Forelimb muscle (tissue), 1 donor: ENCODE results near the gene SRP68. TPM values are rescaled to one million over a fixed set of nuclear protein-coding genes. Genes with fewer than 3 reads are reported as not detected.
"Not testable (repeated sequence)": the region's sequence is repeated elsewhere in the genome, so short reads cannot be mapped to it uniquely, and the experiment has no call there.

Experiments
- DNase-seq: peaks from one replicate; pipeline ENCODE4 v3.0.0-alpha.2; 2013; ENCODE audit warnings: low read depth
- polyA plus RNA-seq: library from polyadenylated mRNA; unstranded; fragments of 120-200 nt; gene quantifications from one replicate; pipeline ENCODE4 v1.2.1, GENCODE V29; 2013; ENCODE audit not compliant: insufficient read length

SRP68 gene
- polyA plus RNA-seq, 1 donor: 82.4 TPM

GRCh38 chr17:76076765-76077583, 4.7 kb upstream of the SRP68 start:
- DNase-seq: no peak

DNA sequence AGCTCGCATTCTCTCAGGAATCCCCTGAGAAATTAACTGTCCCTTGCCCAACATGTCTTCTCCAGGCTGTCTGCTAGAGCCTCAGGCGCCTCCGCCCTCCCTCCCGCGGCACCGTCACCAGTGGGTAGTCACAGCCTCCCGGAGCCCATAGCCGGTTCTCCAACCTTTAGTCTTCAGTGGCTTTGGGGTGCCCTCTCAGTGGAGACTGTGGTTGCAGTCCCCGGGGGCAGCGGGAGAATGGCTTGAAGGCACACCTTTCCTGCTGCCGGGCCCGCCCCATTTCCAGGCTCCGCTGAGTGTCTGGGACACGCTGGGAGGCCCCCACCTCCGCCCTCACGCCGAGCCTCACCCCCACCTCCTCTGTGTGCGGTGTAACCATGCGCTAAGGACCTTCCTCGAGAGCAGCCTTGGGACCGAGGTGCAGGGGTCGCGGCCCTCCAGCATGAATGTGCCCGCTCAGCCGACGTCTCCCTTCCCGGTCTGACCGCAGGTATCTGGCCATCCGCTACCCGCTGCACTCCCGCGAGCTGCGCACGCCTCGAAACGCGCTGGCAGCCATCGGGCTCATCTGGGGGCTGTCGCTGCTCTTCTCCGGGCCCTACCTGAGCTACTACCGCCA, 3.9 kb upstream of the SRP68 start:
- no peak for DNase-seq

DNA sequence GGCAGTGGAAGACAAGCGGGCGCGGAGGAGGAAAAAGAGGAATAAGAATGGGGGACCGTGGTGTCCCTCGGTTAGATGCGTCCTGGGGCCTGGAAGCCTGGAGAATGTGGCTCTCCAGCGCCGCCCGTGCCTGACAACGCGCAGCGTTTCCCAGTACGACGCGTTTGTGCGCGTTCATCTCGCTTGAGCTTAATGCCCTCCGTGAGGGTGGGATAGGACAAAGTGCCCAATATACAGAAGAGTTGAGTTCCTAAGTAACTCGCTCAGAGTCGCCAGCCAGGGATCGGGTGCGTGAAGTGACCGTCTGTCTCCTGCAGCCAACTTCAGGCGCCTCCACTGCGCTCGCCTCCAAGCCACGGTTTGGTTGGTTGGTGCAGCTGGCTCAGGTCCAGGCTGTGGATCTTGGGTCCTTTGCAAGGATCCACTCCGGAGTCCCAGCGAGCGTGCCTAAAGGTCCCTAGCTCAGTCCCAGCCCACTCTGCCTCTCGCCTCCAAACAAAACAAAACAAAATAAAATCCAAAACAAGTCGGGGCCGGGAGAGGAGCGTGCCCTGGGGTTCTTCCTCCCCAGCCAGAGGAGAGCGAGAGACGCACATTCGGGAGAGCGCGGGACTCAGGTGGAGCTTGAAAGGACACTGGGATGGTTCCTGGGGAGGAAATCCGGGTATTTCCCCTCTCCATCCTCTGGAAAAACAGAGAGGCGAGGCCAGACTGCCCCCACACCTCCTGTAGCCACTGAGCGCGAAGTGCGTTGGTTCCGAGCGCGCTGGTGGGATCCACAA, 3.2 kb upstream of the SRP68 start:
- no peak for DNase-seq

DNA sequence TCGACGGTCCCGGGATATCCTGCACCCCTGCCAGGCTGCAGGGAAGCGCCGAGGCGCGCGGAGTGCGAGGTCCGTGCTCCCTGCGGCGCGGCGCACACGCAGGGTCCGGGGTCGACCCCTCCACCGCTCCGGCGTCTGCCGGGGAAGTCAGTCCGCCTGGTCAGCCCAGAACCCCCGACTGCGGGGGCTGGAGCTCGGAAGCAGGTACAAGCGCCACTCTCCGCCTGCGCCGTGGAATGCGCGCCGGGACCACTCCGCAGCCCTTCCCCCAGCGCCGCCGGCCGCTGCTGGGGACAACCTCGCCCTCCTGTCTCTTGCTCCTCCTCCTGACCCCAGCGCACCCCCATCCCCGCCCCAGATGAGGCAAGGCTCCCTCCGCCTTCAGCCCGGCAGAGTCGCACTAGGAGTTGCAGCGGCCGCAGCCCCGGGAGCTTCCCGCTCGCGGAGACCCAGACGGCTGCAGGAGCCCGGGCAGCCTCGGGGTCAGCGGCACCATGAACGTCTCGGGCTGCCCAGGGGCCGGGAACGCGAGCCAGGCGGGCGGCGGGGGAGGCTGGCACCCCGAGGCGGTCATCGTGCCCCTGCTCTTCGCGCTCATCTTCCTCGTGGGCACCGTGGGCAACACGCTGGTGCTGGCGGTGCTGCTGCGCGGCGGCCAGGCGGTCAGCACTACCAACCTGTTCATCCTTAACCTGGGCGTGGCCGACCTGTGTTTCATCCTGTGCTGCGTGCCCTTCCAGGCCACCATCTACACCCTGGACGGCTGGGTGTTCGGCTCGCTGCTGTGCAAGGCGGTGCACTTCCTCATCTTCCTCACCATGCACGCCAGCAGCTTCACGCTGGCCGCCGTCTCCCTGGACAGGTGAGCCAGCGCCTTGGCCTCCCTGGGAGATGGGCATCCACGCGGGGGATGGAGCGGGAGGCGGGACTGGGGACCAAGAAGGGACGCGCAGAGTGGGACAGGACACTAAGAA, 2.4 kb upstream of the SRP68 start, which contains the start of gene GALR2:
GALR2 (plus strand) TSS at position 392 of the 974 bp plus-strand sequence; CDS start at position 495, 103 bp downstream.
- DNase-seq: no peak

GRCh38 chr17:76071531-76072147, 678 bp downstream of the SRP68 start:
- no peak for DNase-seq

DNA sequence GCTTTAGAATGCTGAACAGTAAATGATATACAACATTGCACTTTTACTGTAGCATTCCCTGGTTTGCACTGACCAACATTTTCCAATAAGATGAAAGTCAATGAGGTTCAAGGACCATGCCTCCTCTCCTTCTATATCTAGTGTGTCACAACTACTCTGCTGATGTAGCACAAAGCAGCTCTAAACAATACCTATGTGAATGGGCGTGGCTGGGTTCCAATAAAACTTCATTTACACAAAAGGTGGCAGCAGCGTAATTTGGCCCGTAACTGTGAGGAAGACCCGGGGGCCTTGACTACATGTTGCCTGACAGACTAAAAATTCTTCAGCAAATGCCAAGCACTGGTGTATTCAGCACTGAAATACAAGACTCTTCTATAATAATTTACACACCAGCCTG, 6.5 kb downstream of the SRP68 start:
- no peak for DNase-seq

GRCh38 chr17:76063875-76064546, 8.3 kb downstream of the SRP68 start:
- DNase-seq: no peak

GRCh38 chr17:76058264-76058663, 14.1 kb downstream of the SRP68 start:
- DNase-seq: not testable (repeated sequence)

DNA sequence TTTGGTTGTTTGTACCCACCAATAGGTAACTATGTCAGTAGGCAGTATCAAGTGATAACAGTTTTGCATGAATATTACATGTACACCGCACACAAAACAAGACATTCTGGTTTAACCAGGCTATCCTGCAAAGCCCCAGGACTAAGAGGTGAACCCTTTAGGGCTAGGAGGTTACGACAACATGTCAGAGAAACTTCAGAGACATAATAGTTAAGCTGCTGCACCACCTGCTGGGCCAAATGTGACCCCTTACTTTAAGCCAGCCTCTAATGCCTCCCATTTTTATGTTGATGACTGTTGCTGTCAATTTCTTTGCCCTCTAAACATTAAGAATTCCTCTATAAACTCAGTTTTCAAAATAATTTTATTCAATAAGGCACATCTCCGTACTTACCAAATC, 15.4 kb downstream of the SRP68 start:
- DNase-seq: no peak

- DNase-seq: no peak
Observed at GRCh38 chr17:76054112-76054476, 18.2 kb downstream of the SRP68 start.

GRCh38 chr17:76053246-76054111, 18.8 kb downstream of the SRP68 start:
- DNase-seq: no peak

DNA sequence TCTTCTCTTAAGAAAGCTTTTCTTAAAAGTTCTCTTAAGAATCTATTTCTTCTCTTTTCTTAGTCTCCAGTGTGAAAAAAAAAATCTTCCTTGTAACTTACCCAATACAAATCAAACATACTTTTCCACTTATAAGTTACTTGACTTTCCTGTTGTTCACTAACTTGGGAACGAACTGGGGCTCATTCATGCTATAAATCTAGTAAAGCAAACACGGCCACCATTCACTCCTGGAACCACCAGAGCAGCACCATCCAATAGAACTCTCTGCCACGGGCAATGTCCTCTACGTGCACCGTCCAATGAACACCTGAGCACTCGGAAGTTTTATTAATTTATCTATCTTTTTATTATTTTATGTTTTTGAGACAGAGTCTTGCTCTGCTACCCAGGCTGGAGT, 20.8 kb downstream of the SRP68 start:
- no peak for DNase-seq

DNA sequence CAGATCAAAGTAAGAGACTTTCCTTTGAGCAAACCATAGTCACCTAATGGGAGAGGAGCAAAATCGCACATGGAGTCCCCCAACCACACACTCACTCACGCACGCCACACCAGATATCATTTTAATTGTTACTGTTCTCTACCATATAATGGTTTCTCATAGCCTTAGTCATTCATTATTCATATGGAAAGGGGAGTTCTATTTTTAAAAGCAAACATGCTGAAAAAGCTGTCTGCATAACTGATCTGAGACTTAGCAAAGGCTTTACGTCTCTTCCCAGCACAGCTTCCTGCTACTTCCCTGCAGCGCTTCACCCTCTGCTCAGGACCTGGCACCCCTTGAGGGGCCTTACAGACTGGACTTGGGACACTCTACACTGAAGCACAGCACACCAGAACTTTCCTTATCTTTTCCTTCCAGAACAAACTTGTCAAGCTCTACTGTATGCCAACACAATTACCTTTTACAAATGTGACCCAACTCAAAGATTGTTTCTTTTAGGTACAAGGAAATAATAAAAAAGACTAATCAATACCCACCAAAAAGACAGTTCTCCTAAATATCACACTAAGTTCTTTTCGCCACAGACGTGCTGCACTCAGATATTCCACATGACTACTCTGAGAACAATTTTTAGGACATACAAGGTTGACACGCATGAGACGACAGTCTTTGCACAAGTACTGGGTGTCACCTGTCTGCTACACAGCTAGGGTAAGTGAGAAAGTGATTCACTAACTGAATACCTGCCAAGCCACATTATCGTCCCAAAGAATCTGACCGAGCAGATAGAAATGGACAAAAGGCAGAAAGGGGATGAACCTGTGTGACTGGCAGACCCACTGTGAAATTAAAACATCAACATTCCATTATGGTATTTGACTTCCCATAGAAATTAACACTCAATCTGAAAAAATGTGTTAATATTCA, 21.5 kb downstream of the SRP68 start:
- DNase-seq: no peak

DNA sequence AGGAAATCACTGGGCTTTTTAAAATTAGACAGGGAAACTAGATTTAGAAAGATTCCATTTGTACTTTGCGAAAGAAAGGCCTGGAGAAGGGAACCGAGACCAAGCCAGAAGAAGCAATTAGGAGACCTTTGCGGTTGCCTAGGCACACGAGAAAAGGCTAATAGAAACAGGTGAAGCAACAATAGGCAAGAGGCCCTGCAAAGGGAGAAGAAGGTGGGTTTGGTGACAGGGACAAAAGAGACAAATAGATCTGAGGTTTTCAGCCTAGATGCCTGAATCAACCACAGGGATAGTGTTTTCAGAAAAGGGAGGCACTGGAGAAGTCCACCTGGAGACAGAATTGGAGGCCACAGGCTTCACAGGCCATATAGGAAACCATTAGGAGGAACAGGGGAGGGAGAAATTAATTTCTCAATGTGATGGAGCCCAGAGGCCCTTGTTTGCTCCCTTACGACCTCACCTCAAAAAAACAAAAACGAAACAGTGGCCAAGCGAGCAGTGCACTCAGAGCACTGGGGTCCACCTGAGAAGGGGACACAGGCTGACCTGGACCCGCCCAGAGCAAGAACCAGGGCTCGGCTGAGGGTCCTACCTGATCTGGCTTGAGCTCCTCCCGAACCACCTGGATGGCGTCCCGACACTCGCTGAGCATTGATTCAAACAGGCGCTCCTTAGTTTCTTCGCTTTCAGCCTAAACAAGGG, 22.3 kb downstream of the SRP68 start:
- no peak for DNase-seq

DNA sequence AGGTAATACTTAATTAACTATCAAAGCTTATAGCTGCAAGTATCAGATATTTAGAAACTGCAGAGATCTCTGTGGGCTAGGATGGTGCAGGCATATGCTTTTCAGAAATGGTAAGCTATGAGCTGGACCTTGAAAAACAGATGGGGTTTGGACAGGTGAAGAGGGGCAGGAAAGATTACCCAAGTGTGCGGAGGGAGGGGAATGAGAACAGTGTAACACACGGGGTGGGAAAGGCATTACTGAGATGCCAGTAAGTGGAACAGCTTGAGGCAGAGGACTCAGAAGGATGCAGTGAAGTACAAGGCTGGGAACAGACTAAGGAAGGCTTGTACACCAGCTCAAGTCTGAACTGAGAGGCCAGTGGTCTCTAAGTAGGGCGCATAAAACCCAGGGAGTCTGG, 23.1 kb downstream of the SRP68 start:
- no peak for DNase-seq

DNA sequence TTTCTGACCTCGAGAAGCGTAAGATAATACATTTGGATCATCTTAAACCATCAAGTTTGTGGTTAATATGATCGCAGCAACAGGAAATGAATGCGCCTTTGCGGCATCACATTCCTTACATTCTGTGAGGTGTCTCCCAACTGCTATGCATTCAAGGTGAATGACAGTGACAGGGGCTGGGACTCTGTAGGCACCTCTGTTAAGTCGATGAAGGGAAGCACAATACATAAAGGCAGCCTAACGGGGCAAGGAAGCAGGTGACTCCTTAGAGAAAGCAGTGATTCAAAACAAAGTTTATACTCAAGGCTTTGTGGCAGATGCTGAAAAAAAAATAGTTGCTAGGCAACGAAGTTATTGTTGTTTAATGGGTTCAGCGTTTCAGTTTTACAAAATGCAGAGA, 23.6 kb downstream of the SRP68 start:
- DNase-seq: no peak

DNA sequence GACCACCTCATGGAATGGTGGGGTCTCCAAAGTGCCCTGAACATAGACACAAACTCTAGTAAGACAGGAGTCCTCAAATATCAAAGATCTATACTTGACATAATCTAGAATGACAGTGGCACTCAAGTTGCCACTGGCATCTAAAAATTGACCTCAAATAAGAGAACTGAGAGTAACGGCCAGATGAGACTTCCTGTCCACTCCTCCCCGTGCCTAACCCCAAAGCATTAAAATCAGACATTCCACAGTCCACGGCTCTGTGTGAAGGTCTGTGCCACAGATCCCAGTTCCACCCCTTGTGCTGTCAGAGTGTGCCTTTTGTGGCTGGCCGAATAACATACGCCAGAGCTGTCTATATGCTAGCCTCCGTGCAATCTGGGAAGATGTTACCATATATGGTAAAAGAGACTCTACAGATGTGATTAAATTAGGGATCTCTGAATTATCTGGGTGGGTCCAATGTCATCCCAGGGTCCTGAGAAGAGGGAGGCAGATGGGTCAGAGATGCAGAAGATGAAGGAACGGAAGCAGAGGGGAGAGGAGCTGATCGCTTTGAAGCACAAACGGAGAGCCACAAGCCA, 24.2 kb downstream of the SRP68 start:
- no peak for DNase-seq
